Measurements from ENCODE around the gene CFAP299.

Gene CFAP299

DNA sequence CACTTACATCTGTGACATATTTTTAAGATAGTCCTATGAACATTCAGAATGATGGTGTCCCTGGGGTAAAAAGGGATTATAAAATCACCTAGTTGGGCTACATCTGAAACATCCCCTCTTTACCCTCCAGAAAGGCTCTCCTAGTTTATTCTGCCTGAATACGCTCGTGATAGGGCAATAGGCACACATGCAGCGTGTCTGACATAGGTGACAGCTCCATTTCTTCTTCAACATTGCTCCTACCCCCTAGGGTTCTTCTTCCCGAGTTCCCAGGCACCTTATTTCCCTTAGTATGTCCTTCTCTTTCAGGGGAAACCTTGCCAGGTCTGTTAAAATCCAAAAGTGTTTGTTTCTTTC, 27.1 kb upstream of the CFAP299 start:
- Histone ChIP-seq H3K4me2 (ENCODE audit: low read length) (no peak overlapping the region), H3K79me2 (ENCODE audit: low read length) (no peaks in the 10 kb centered on the region), H2AFZ (ENCODE audit: low read depth, low read length) (no peak overlapping the region), H3K4me3 (ENCODE audit: low read length) (no peak overlapping the region), H4K20me1 (ENCODE audit: insufficient read depth, low read length) (no peaks in the 10 kb centered on the region), H3K27ac (ENCODE audit: low read length) (no peak overlapping the region), H3K27me3 (ENCODE audit: low read depth, low read length) (peaks cover 12% of the 10 kb centered on the region), H3K4me1 (ENCODE audit: low read length) (no peaks in the 10 kb centered on the region), H3K36me3 (replicated peaks; ENCODE audit: low read depth, low read length) (no peaks in the 10 kb centered on the region), H3K9ac (ENCODE audit: low read length) (no peak overlapping the region), H3K9me3 (ENCODE audit: insufficient read depth, low read length) (no peaks in the 10 kb centered on the region)
- TF ChIP-seq EZH2phosphoT487 (IDR thresholded peaks at IDR 0.05; ENCODE audit: low read depth) (no peak), CTCF (IDR thresholded peaks at IDR 0.05; ENCODE audit: low read depth, low read length) (no peak)

GRCh38 chr4:80309294-80310004, 26.1 kb upstream of the CFAP299 start:
- Histone ChIP-seq H3K27me3 (ENCODE audit: low read depth, low read length) (peaks cover 12% of the 10 kb centered on the region), H3K9ac (ENCODE audit: low read length) (no peak overlapping the region), H3K9me3 (ENCODE audit: insufficient read depth, low read length) (no peaks in the 10 kb centered on the region), H3K36me3 (replicated peaks; ENCODE audit: low read depth, low read length) (no peaks in the 10 kb centered on the region), H3K79me2 (ENCODE audit: low read length) (no peaks in the 10 kb centered on the region), H3K4me2 (ENCODE audit: low read length) (no peak overlapping the region), H3K4me1 (ENCODE audit: low read length) (no peaks in the 10 kb centered on the region), H3K4me3 (ENCODE audit: low read length) (no peak overlapping the region), H3K27ac (ENCODE audit: low read length) (no peak overlapping the region), H4K20me1 (ENCODE audit: insufficient read depth, low read length) (no peaks in the 10 kb centered on the region), H2AFZ (ENCODE audit: low read depth, low read length) (no peak overlapping the region)
- no peak for TF ChIP-seq CTCF (IDR thresholded peaks at IDR 0.05; ENCODE audit: low read depth, low read length)
- no peak for TF ChIP-seq EZH2phosphoT487 (IDR thresholded peaks at IDR 0.05; ENCODE audit: low read depth)

GRCh38 chr4:80311130-80311529, 24.4 kb upstream of the CFAP299 start:
- Histone ChIP-seq H4K20me1 (ENCODE audit: insufficient read depth, low read length) (no peaks in the 10 kb centered on the region), H3K9me3 (ENCODE audit: insufficient read depth, low read length) (no peaks in the 10 kb centered on the region), H3K4me3 (ENCODE audit: low read length) (no peak overlapping the region), H3K4me2 (ENCODE audit: low read length) (no peak overlapping the region), H3K27ac (ENCODE audit: low read length) (no peak overlapping the region), H3K27me3 (ENCODE audit: low read depth, low read length) (peaks cover 12% of the 10 kb centered on the region), H2AFZ (ENCODE audit: low read depth, low read length) (no peak overlapping the region), H3K4me1 (ENCODE audit: low read length) (no peaks in the 10 kb centered on the region), H3K79me2 (ENCODE audit: low read length) (no peaks in the 10 kb centered on the region), H3K36me3 (replicated peaks; ENCODE audit: low read depth, low read length) (no peaks in the 10 kb centered on the region), H3K9ac (ENCODE audit: low read length) (no peak overlapping the region)
- TF ChIP-seq CTCF (IDR thresholded peaks at IDR 0.05; ENCODE audit: low read depth, low read length): no peak
- TF ChIP-seq EZH2phosphoT487 (IDR thresholded peaks at IDR 0.05; ENCODE audit: low read depth): no peak

DNA sequence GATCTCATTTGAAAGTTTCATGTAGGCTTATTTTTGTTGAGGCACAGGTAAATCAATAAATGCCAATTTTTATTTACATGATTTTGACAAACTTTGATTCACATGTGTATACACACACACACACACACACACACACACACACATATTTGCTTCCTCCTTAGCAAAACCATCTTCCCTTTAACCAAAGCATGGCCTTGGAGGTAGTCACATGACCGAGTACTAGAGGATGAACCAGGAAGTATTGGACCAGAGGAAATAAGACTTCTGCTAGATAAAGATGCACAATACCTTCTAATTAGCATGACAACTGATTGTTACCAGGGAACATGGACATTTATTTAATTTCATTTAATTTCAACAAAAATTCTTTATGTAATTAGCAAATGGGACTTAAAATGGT, 23.4 kb upstream of the CFAP299 start:
- TF ChIP-seq EZH2phosphoT487 (IDR thresholded peaks at IDR 0.05; ENCODE audit: low read depth) (no peak), CTCF (IDR thresholded peaks at IDR 0.05; ENCODE audit: low read depth, low read length) (no peak)
- no peak overlapping the region for H3K4me2 ChIP-seq (ENCODE audit: low read length)
- no peak overlapping the region for H3K4me3 ChIP-seq (ENCODE audit: low read length)
- peaks cover 9% of the 10 kb centered on the region for H3K27me3 ChIP-seq (ENCODE audit: low read depth, low read length)
- H3K27ac ChIP-seq (ENCODE audit: low read length): no peak overlapping the region
- H3K4me1 ChIP-seq (ENCODE audit: low read length): no peaks in the 10 kb centered on the region
- H3K36me3 ChIP-seq (replicated peaks; ENCODE audit: low read depth, low read length): no peaks in the 10 kb centered on the region
- H3K9ac ChIP-seq (ENCODE audit: low read length): no peak overlapping the region
- H3K9me3 ChIP-seq (ENCODE audit: insufficient read depth, low read length): no peaks in the 10 kb centered on the region
- no peaks in the 10 kb centered on the region for H3K79me2 ChIP-seq (ENCODE audit: low read length)
- no peaks in the 10 kb centered on the region for H4K20me1 ChIP-seq (ENCODE audit: insufficient read depth, low read length)
- no peak overlapping the region for H2AFZ ChIP-seq (ENCODE audit: low read depth, low read length)

All from OCI-LY3 (cell line).